HepG2 (cell line): ENCODE results near the gene CCDC97. TPM values are rescaled to one million over a fixed set of nuclear protein-coding genes. Genes with fewer than 3 reads are reported as not detected.

Experiments
- ETV5 ChIP-seq: IDR thresholded peaks from 2 replicates; pipeline ENCODE4 v1.6.1; 2018; ENCODE audit warnings: missing biosample characterization, missing genetic modification reagents, inconsistent platforms, borderline replicate concordance
- KAT7 ChIP-seq: IDR thresholded peaks from 2 replicates; pipeline ENCODE4 v1.6.1; 2018; ENCODE audit warnings: borderline replicate concordance, missing compliant biosample characterization
- KLF9 ChIP-seq: IDR thresholded peaks from 2 replicates; pipeline ENCODE4 v1.6.1; 2016; ENCODE audit warnings: low read depth
- MAFK ChIP-seq, 2 experiments: IDR thresholded peaks in 1 of 2; conservative IDR thresholded peaks in 1 of 2; 2 replicates each; pipeline ENCODE4 v1.6.1; 2011; ENCODE audit warnings: improper control_type of control experiment in 2 of 2, low read length in 2 of 2
- NFE2 ChIP-seq: sonication (generic); formaldehyde crosslinking; IDR thresholded peaks from 2 replicates; pipeline ENCODE4 v1.4.0; 2020; ENCODE audit warnings: missing genetic modification reagents
- NRL ChIP-seq: sonication (generic); formaldehyde crosslinking; IDR thresholded peaks from 2 replicates; pipeline ENCODE4 v1.5.0; 2020; ENCODE audit warnings: missing genetic modification reagents, mild to moderate bottlenecking, moderate library complexity, borderline replicate concordance
- SOX5 ChIP-seq: IDR thresholded peaks from 2 replicates; pipeline ENCODE4 v1.6.1; 2016; ENCODE audit warnings: borderline replicate concordance
- THYN1 ChIP-seq: sonication (generic); formaldehyde crosslinking; IDR thresholded peaks from 2 replicates; pipeline ENCODE4 v1.8.1; 2023; ENCODE audit warnings: low read depth, mild to moderate bottlenecking, moderate library complexity, missing genetic modification reagents, borderline replicate concordance
- ZNF136 ChIP-seq: sonication (generic); formaldehyde crosslinking; IDR thresholded peaks from 2 replicates; pipeline ENCODE4 v1.8.1; 2022; ENCODE audit warnings: low read depth, mild to moderate bottlenecking, moderate library complexity, missing genetic modification reagents
- ZNF225 ChIP-seq: sonication (generic); formaldehyde crosslinking; IDR thresholded peaks from 2 replicates; pipeline ENCODE4 v1.4.0; 2020; ENCODE audit warnings: mild to moderate bottlenecking, missing genetic modification reagents
- ZNF24 ChIP-seq: fragments of 450-650 bp; IDR thresholded peaks from 2 replicates; pipeline ENCODE4 v1.6.1; 2017; ENCODE audit warnings: antibody characterized with exemption, mild to moderate bottlenecking
- ZNF264 ChIP-seq: sonication (generic); formaldehyde crosslinking; IDR thresholded peaks from 2 replicates; pipeline ENCODE4 v1.4.0; 2020; ENCODE audit warnings: missing genetic modification reagents
- ZNF547 ChIP-seq: sonication (generic); formaldehyde crosslinking; IDR thresholded peaks from 2 replicates; pipeline ENCODE4 v1.5.1; 2020; ENCODE audit warnings: mild to moderate bottlenecking, missing genetic modification reagents
- ZSCAN20 ChIP-seq: sonication (generic); formaldehyde crosslinking; IDR thresholded peaks from 2 replicates; pipeline ENCODE4 v1.4.0; 2020; ENCODE audit warnings: missing genetic modification reagents, mild to moderate bottlenecking, borderline replicate concordance
- ZSCAN31 ChIP-seq: sonication (generic); formaldehyde crosslinking; IDR thresholded peaks from 2 replicates; pipeline ENCODE4 v1.5.0; 2020; ENCODE audit warnings: low read depth, mild to moderate bottlenecking, missing genetic modification reagents
- polyA plus RNA-seq, 8 experiments: library from polyadenylated mRNA; depleted of rRNA in 3 of 8; stranded (reverse) in 7 of 8; unstranded in 1 of 8; fragments of >200 nt; fragmentation: Illumina TruSeq in 4 of 8; extraction: Trizol in 4 of 8; gene quantifications; 2 replicates each; pipeline versions ENCODE4 v1.2.1 to v1.2.3, GENCODE V29; 2011 to 2016; ENCODE audit warnings: low read depth in 4 of 8, missing spikeins in 1 of 8, mixed read lengths in 1 of 8; ENCODE audit not compliant: insufficient read depth in 1 of 8
- total RNA-seq, 5 experiments: library from RNA; depleted of rRNA; stranded (reverse); fragments of >200 nt; fragmentation: Illumina TruSeq; extraction: Trizol; gene quantifications; 2 replicates each; pipeline ENCODE4 v1.2.3, GENCODE V29; 2016; ENCODE audit warnings: low read depth in 1 of 5
- TF ChIP-seq, protein P1 (sequence below): IDR thresholded peaks from 2 replicates; pipeline ENCODE4 v1.6.1; 2016; ENCODE audit warnings: control low read depth
- TF ChIP-seq, protein P2 (sequence below): sonication (generic); formaldehyde crosslinking; IDR thresholded peaks from 2 replicates; pipeline ENCODE4 v1.5.1; 2020; ENCODE audit warnings: mild to moderate bottlenecking, moderate library complexity, missing genetic modification reagents
- TF ChIP-seq, protein P3 (sequence below): sonication (generic); formaldehyde crosslinking; IDR thresholded peaks from 2 replicates; pipeline ENCODE4 v1.4.0; 2020; ENCODE audit warnings: missing genetic modification reagents
- TF ChIP-seq, protein P4 (sequence below): sonication (generic); formaldehyde crosslinking; conservative IDR thresholded peaks from 2 replicates; pipeline ENCODE4 v1.4.0; 2020; ENCODE audit warnings: missing genetic modification reagents
- TF ChIP-seq, protein P5 (sequence below), 2 experiments: fragments of 450-650 bp in 1 of 2; sonication (generic) in 1 of 2; formaldehyde crosslinking; IDR thresholded peaks; 2 replicates each; pipeline versions ENCODE4 v1.5.0 to v1.8.0; 2020 to 2022; ENCODE audit warnings: mild to moderate bottlenecking in 1 of 2, missing genetic modification reagents in 1 of 2
- TF ChIP-seq, protein P6 (sequence below): sonication (generic); formaldehyde crosslinking; IDR thresholded peaks from 2 replicates; pipeline ENCODE4 v1.9.0; 2021; ENCODE audit warnings: missing genetic modification reagents, mild to moderate bottlenecking, borderline replicate concordance

Gene CCDC97
- total and polyA plus RNA-seq, 2 of the 13 experiments (the other 11 are each of a cell fraction or from before 2014, with no cell fraction given), result 6.2 to 7.3 TPM

DNA sequence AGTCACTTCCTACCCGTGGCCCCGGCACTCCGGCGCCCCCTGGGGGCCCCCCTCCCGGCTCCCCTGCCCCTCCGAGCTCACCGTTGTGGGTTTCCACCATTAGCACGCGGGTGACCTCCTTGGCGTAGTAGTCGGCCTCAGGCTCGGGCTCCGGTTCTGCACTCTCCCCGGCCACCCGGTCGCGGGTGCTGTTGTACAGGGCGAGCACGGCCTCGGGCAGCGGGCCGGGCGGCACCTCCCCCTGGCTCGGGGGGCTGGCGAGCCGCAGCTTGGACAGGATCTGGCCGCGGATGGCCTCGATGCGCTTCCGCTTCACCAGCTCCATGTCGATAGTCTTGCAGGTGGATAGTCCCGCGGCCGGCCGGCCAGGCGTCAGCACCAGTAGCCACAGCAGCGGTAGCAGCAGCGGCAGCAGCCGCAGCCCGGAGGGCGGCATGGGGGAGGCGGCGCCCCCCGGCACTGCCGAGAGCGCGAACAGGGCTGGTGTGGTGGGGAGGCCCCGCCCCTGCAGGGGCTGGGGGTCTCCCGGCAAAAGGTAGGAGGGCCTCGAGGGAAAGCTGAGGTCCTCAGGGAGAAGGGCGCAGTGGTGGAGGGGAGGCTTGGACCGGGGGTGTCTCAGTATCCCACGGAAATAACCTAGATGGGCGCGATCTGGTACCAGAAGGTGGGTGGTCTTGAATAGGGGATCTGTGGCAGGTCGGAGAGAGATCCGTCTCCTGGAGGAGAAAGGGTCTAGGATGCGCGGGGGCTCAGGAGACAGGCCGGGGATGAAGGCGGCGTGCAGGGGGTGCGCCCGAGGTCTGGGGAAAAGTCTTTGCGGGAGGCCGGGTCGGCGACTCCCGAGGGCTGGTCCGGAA, 42.9 kb downstream of the CCDC97 start (continued):
- TF ChIP-seq ZNF225 (CRISPR knock-in tag) (no peak), ETV5 (CRISPR knock-in tag) (0 out of 2 replicates have a peak, but pooled peaks have one; percentile 52), ZNF136 (no peak), NRL (CRISPR knock-in tag) (peak; percentile 67; the same call in 1 of the 2 replicates), ZSCAN20 (CRISPR knock-in tag) (no peak), KAT7 (CRISPR knock-in tag) (no peak), SOX5 (no peak), ZNF24 (no peak), ZNF264 (no peak), KLF9 (CRISPR knock-in tag) (no peak), ZNF547 (CRISPR knock-in tag) (no peak), NFE2 (CRISPR knock-in tag) (no peak), ZSCAN31 (CRISPR knock-in tag) (no peak; the same call in none of the 2 replicates), THYN1 (CRISPR knock-in tag) (no peak), MAFK (conservative IDR thresholded peaks at IDR 0.05 in 1 of 2, IDR thresholded peaks at IDR 0.05 in 1 of 2; ENCODE audit: low read length in 2 of 2) (no peak)
- TF ChIP-seq, protein P1, sequence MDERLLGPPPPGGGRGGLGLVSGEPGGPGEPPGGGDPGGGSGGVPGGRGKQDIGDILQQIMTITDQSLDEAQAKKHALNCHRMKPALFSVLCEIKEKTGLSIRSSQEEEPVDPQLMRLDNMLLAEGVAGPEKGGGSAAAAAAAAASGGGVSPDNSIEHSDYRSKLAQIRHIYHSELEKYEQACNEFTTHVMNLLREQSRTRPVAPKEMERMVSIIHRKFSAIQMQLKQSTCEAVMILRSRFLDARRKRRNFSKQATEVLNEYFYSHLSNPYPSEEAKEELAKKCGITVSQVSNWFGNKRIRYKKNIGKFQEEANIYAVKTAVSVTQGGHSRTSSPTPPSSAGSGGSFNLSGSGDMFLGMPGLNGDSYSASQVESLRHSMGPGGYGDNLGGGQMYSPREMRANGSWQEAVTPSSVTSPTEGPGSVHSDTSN (CRISPR knock-in tag), result no peak
- TF ChIP-seq, protein P2, sequence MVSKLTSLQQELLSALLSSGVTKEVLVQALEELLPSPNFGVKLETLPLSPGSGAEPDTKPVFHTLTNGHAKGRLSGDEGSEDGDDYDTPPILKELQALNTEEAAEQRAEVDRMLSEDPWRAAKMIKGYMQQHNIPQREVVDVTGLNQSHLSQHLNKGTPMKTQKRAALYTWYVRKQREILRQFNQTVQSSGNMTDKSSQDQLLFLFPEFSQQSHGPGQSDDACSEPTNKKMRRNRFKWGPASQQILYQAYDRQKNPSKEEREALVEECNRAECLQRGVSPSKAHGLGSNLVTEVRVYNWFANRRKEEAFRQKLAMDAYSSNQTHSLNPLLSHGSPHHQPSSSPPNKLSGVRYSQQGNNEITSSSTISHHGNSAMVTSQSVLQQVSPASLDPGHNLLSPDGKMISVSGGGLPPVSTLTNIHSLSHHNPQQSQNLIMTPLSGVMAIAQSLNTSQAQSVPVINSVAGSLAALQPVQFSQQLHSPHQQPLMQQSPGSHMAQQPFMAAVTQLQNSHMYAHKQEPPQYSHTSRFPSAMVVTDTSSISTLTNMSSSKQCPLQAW (CRISPR knock-in tag), result peak; percentile 17; the same call in 1 of the 2 replicates
- TF ChIP-seq, protein P3, sequence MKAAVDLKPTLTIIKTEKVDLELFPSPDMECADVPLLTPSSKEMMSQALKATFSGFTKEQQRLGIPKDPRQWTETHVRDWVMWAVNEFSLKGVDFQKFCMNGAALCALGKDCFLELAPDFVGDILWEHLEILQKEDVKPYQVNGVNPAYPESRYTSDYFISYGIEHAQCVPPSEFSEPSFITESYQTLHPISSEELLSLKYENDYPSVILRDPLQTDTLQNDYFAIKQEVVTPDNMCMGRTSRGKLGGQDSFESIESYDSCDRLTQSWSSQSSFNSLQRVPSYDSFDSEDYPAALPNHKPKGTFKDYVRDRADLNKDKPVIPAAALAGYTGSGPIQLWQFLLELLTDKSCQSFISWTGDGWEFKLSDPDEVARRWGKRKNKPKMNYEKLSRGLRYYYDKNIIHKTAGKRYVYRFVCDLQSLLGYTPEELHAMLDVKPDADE (CRISPR knock-in tag), result no peak
- TF ChIP-seq, protein P4, sequence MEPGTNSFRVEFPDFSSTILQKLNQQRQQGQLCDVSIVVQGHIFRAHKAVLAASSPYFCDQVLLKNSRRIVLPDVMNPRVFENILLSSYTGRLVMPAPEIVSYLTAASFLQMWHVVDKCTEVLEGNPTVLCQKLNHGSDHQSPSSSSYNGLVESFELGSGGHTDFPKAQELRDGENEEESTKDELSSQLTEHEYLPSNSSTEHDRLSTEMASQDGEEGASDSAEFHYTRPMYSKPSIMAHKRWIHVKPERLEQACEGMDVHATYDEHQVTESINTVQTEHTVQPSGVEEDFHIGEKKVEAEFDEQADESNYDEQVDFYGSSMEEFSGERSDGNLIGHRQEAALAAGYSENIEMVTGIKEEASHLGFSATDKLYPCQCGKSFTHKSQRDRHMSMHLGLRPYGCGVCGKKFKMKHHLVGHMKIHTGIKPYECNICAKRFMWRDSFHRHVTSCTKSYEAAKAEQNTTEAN (CRISPR knock-in tag), result no peak
- TF ChIP-seq, protein P5, sequence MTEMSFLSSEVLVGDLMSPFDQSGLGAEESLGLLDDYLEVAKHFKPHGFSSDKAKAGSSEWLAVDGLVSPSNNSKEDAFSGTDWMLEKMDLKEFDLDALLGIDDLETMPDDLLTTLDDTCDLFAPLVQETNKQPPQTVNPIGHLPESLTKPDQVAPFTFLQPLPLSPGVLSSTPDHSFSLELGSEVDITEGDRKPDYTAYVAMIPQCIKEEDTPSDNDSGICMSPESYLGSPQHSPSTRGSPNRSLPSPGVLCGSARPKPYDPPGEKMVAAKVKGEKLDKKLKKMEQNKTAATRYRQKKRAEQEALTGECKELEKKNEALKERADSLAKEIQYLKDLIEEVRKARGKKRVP (CRISPR knock-in tag; IDR thresholded peaks at IDR 0.05), result no peak; a peak in 1 of 4 replicates
- TF ChIP-seq, protein P6, sequence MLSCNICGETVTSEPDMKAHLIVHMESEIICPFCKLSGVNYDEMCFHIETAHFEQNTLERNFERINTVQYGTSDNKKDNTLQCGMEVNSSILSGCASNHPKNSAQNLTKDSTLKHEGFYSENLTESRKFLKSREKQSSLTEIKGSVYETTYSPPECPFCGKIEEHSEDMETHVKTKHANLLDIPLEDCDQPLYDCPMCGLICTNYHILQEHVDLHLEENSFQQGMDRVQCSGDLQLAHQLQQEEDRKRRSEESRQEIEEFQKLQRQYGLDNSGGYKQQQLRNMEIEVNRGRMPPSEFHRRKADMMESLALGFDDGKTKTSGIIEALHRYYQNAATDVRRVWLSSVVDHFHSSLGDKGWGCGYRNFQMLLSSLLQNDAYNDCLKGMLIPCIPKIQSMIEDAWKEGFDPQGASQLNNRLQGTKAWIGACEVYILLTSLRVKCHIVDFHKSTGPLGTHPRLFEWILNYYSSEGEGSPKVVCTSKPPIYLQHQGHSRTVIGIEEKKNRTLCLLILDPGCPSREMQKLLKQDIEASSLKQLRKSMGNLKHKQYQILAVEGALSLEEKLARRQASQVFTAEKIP (CRISPR knock-in tag), result no peak
